ENCODE data around the gene ATP1A2.

GRCh38 chr1:160129966-160130365, 14.4 kb downstream of the ATP1A2 start:
- TF ChIP-seq GATA2 (IDR thresholded peaks at IDR 0.05; ENCODE audit: low read depth, low read length) (no peak), GATA3 (IDR thresholded peaks at IDR 0.05; ENCODE audit: low read depth, low read length) (no peak)

Measured in SH-SY5Y (cell line).